Activated T-helper 1 cell treated with anti-CD3 and anti-CD28 coated beads, Interleukin-12 subunit alpha, Interleukin-12 subunit beta, Interleukin-2, Interleukin-4 antibody, amounts not matched to agents 30 ng/mL and 10 ng/mL and 1 ng/mL, durations not matched to agents 14 hours and 24 hours and 36 hours (primary cell): ENCODE measurements around the gene TRIM8. TPM values are rescaled to one million over a fixed set of nuclear protein-coding genes. Genes with fewer than 3 reads are reported as not detected.

Experiments used
- DNase-seq: peaks from one replicate; pipeline ENCODE4 v3.0.0; 2021; ENCODE audit warnings: low spot score
- H3K27ac Mint-ChIP-seq: one replicate; pipeline ENCODE4 v1.8.0; 2021; ENCODE audit warnings: mild to moderate bottlenecking, mixed read lengths
- H3K27me3 Mint-ChIP-seq: one replicate; pipeline ENCODE4 v1.8.0; 2022; ENCODE audit warnings: mild to moderate bottlenecking, moderate library complexity, mixed read lengths; ENCODE audit not compliant: insufficient read depth
- H3K36me3 Mint-ChIP-seq: one replicate; pipeline ENCODE4 v1.8.0; 2021; ENCODE audit warnings: low read depth, mixed read lengths
- H3K4me1 Mint-ChIP-seq: one replicate; pipeline ENCODE4 v1.8.0; 2021; ENCODE audit warnings: low read depth, mixed read lengths
- H3K4me3 Mint-ChIP-seq: one replicate; pipeline ENCODE4 v1.8.0; 2021; ENCODE audit warnings: mild to moderate bottlenecking, moderate library complexity, mixed read lengths
- H3K9me3 Mint-ChIP-seq: one replicate; pipeline ENCODE4 v1.8.0; 2021; ENCODE audit warnings: mixed read lengths
- intact Hi-C: fragments of 100-400 bp; cut with micrococcal nuclease; formaldehyde crosslinking; loops from one replicate; pipeline ENCODE4 v1.15.1; 2024
- total RNA-seq: library from RNA; stranded (reverse); gene quantifications from 2 replicates; pipeline ENCODE4 v1.2.3, GENCODE V29; 2022

The TRIM8 gene
- total RNA-seq, 1 donor from 2014 or later: 111 TPM

DNA sequence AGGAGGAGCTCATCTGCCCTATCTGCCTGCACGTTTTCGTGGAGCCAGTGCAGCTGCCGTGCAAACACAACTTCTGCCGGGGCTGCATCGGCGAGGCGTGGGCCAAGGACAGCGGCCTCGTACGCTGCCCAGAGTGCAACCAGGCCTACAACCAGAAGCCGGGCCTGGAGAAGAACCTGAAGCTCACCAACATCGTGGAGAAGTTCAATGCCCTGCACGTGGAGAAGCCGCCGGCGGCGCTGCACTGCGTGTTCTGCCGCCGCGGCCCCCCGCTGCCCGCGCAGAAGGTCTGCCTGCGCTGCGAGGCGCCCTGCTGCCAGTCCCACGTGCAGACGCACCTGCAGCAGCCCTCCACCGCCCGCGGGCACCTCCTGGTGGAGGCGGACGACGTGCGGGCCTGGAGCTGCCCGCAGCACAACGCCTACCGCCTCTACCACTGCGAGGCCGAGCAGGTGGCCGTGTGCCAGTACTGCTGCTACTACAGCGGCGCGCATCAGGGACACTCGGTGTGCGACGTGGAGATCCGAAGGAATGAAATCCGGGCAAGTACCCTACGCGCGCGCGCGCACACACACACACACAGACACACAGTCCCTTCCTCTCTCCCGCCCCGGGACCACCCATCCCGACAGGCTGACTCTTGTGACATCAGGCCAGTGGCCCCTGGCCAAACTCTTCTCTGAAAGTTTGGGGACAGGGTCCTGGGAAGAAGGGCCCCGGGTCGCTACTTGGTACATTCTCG lies 538 bp downstream of the TRIM8 start:
- peak overlapping the region; percentile 95 for H3K27ac Mint-ChIP-seq
- H3K27me3 Mint-ChIP-seq: no peaks in the 10 kb centered on the region
- peaks cover 25% of the 10 kb centered on the region for H3K36me3 Mint-ChIP-seq
- peaks cover 42% of the 10 kb centered on the region for H3K4me1 Mint-ChIP-seq
- peak overlapping the region; percentile 91 for H3K4me3 Mint-ChIP-seq
- DNase-seq: peak; percentile 70
- intact Hi-C loops: loop anchor here (5.0 kb wide), 2 partner anchors 513 to 547 kb away; partner anchors contain the start of genes NT5C2 and PPRC1
- H3K9me3 Mint-ChIP-seq: no peaks in the 10 kb centered on the region

DNA sequence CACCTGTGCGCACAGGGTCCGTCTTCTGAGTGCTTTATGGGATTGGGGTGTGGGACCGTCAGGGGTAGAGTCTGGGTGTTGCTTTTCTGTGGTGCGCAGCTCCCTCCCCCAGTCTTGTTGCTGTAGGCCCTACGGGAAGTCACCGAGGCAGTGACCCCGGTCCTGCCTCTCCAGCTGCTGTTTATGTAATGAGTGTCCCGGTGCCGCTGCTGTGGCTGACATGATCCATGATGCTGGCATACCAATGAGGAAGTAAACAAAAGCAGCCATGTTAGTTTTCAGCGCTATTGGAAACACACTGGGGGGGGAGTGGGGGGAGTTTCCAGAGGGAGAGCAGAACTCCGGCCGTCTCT lies 1.1 kb downstream of the TRIM8 start:
- H3K27ac Mint-ChIP-seq: peak overlapping the region; percentile 95
- intact Hi-C loops: loop anchor here (5.0 kb wide), 1 partner anchor 547 kb away; the partner anchor contains the start of gene NT5C2
- H3K4me3 Mint-ChIP-seq: peak overlapping the region; percentile 91
- peaks cover 45% of the 10 kb centered on the region for H3K4me1 Mint-ChIP-seq
- peak; percentile 17 for DNase-seq
- no peaks in the 10 kb centered on the region for H3K27me3 Mint-ChIP-seq
- peaks cover 25% of the 10 kb centered on the region for H3K36me3 Mint-ChIP-seq
- H3K9me3 Mint-ChIP-seq: no peaks in the 10 kb centered on the region

- intact Hi-C loops: loop anchor here (1.0 to 5.0 kb wide), 7 partner anchors 15 to 546 kb away; partner anchors contain the start of genes ACTR1A, ARL3, CNNM2 and NT5C2
- Mint-ChIP-seq H3K27ac (peak overlapping the region; percentile 95), H3K36me3 (peaks cover 25% of the 10 kb centered on the region), H3K9me3 (no peaks in the 10 kb centered on the region), H3K4me3 (peak overlapping the region; percentile 91), H3K27me3 (no peaks in the 10 kb centered on the region), H3K4me1 (peaks cover 51% of the 10 kb centered on the region)
- DNase-seq: peak; percentile 63
Measured at GRCh38 chr10:102645741-102646609, 1.7 kb downstream of the TRIM8 start.

- H3K27me3 Mint-ChIP-seq: no peaks in the 10 kb centered on the region
- peaks cover 25% of the 10 kb centered on the region for H3K36me3 Mint-ChIP-seq
- H3K4me1 Mint-ChIP-seq: peaks cover 55% of the 10 kb centered on the region
- intact Hi-C loops: loop anchor here (1.0 to 5.0 kb wide), 7 partner anchors 14 to 545 kb away; partner anchors contain the start of genes ACTR1A, ARL3, CNNM2 and NT5C2
- no peaks in the 10 kb centered on the region for H3K9me3 Mint-ChIP-seq
- peak overlapping the region; percentile 95 for H3K27ac Mint-ChIP-seq
- DNase-seq: peak; percentile 28
- peak overlapping the region; percentile 91 for H3K4me3 Mint-ChIP-seq
Measured at GRCh38 chr10:102646610-102647442, 2.5 kb downstream of the TRIM8 start.

- intact Hi-C loops: loop anchor here (5.0 kb wide), 1 partner anchor 545 kb away; the partner anchor contains the start of gene NT5C2
- H3K4me1 Mint-ChIP-seq: peaks cover 61% of the 10 kb centered on the region
- no peak for DNase-seq
- H3K36me3 Mint-ChIP-seq: peaks cover 28% of the 10 kb centered on the region
- H3K27ac Mint-ChIP-seq: peak overlapping the region; percentile 95
- H3K9me3 Mint-ChIP-seq: no peaks in the 10 kb centered on the region
- peak overlapping the region; percentile 91 for H3K4me3 Mint-ChIP-seq
- no peaks in the 10 kb centered on the region for H3K27me3 Mint-ChIP-seq
Measured at GRCh38 chr10:102647443-102648268, 3.4 kb downstream of the TRIM8 start.

DNA sequence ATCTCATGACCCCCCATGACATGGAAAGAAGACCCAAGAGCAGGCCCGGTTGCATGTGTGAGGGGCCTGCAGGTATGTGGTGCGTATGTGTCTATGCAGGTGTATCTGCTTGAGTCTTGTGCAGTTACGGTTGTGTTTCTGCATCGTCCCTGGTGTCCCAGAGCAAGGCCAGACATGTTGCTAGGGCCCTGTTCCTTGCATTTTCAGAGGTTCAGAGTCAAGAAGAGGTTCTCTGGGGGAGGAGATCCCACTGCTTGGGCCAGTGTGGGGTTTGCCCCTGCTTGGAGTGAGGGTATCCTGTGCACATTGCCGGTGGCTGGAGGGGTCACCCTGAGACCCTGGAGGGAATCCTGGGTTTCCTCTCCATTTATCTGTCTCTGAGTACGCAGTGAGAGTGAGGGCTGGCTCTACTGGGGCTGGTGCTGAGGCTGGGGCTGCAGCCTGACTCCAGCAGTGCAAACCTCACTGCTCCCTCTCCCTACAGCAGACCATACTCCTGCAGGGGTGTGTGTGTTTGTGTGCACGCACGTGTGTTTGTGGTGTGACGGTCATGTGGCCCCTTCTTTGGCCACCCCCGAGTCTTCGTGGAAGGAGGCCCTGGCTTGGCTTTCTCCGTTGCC lies 4.1 kb downstream of the TRIM8 start:
- no peak for DNase-seq
- Mint-ChIP-seq H3K9me3 (no peaks in the 10 kb centered on the region), H3K27ac (peak overlapping the region; percentile 82), H3K4me1 (peaks cover 68% of the 10 kb centered on the region), H3K4me3 (peak overlapping the region; percentile 91), H3K27me3 (no peaks in the 10 kb centered on the region), H3K36me3 (peaks cover 34% of the 10 kb centered on the region)
- intact Hi-C loops: loop anchor here (5.0 kb wide), 1 partner anchor 544 kb away; the partner anchor contains the start of gene NT5C2

- no peaks in the 10 kb centered on the region for H3K27me3 Mint-ChIP-seq
- H3K27ac Mint-ChIP-seq: peak overlapping the region; percentile 82
- no peak for DNase-seq
- intact Hi-C loops: loop anchor here (5.0 kb wide), 1 partner anchor 543 kb away; the partner anchor contains the start of gene NT5C2
- no peaks in the 10 kb centered on the region for H3K9me3 Mint-ChIP-seq
- peaks cover 73% of the 10 kb centered on the region for H3K4me1 Mint-ChIP-seq
- H3K36me3 Mint-ChIP-seq: peaks cover 39% of the 10 kb centered on the region
- peak overlapping the region; percentile 91 for H3K4me3 Mint-ChIP-seq
Measured at GRCh38 chr10:102648889-102649796, 4.9 kb downstream of the TRIM8 start.

DNA sequence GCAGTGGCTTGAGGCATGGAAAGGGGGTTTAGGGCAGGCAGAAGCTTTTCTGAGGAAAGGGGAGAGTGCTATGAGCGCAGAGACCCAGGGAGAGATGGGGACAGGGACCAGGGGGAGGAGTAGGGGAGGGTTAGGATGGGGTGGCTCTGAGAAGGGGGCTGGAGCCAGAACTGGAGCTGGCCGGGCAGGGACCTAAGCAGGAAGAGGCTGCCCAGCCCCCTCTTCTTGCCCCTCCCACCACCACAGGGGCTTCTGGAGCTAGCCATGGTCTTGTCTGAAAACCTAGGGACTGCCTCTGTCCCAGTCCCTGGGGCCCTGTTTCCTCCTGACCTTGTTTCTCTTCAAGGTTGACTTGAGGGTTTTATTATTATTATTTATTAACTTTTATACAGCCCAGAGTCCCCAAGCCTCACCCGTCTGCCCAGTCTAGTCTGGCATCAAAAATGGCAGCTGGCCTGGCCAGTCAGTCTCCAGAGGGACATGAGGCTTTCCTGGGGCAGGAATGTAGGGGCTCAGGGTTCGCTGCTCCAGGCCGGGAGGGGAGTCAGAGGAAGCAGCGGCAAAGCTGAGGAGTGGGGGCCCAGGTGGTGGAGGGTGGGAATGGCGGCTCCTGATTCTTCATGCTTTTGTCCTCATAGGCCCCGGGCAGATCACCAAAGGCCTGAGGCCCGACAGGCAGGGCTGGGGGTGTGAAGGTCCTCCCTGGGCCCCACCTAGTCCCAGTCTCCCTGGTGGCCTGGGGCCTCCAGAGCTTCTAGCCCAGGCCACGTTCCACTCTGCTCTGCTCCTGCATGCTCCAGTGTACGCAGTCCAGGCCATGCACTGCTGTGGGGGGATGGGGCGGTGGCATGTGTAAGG lies 5.7 kb downstream of the TRIM8 start:
- intact Hi-C loops: loop anchor here (5.0 kb wide), 1 partner anchor 542 kb away; the partner anchor contains the start of gene NT5C2
- H3K4me1 Mint-ChIP-seq: peaks cover 73% of the 10 kb centered on the region
- peak overlapping the region; percentile 73 for H3K4me3 Mint-ChIP-seq
- peak overlapping the region; percentile 44 for H3K27ac Mint-ChIP-seq
- H3K27me3 Mint-ChIP-seq: no peaks in the 10 kb centered on the region
- H3K36me3 Mint-ChIP-seq: peaks cover 39% of the 10 kb centered on the region
- DNase-seq: no peak
- no peaks in the 10 kb centered on the region for H3K9me3 Mint-ChIP-seq

- Mint-ChIP-seq H3K27ac (peak overlapping the region; percentile 76), H3K4me1 (peaks cover 73% of the 10 kb centered on the region), H3K27me3 (no peaks in the 10 kb centered on the region), H3K4me3 (peak overlapping the region; percentile 73), H3K36me3 (peaks cover 38% of the 10 kb centered on the region), H3K9me3 (no peaks in the 10 kb centered on the region)
- intact Hi-C loops: no loop called here
- DNase-seq: no peak
Measured at GRCh38 chr10:102650655-102651454, 6.6 kb downstream of the TRIM8 start.
